PC-3 (cell line): ENCODE data around the gene BUB1. TPM values are rescaled to one million over a fixed set of nuclear protein-coding genes. Genes with fewer than 3 reads are reported as not detected.

Experiments
- ATAC-seq: fragments of 200-7000 bp; cut with Tn5 transposase; 2 replicates; pipeline ENCODE4 v1.9.1; 2020; ENCODE audit warnings: mild to moderate bottlenecking, moderate library complexity
- BruUV-seq: library from RNA; stranded (reverse); fragments of 400-500 nt; replicated peaks from 2 replicates; lab custom pipeline; 2021; lab: Mats Ljungman, UMichigan
- CTCF ChIA-PET: fragments of 300-600 bp; sonication (Branson Sonifier 250); formaldehyde crosslinking; loops from one replicate; lab custom pipeline; 2022; ENCODE audit warnings: antibody characterized with exemption; lab: Charles Lee
- POLR2A ChIA-PET: fragments of 300-600 bp; sonication (Branson Sonifier 250); formaldehyde crosslinking; loops from one replicate; lab custom pipeline; 2022; ENCODE audit warnings: antibody characterized with exemption; ENCODE audit not compliant: unreplicated experiment; lab: Charles Lee
- DNase-seq: peaks from one replicate; pipeline ENCODE4 v3.0.0-alpha.2; 2015
- H2AFZ ChIP-seq: fragments of 300-600 bp; sonication (generic); 2 replicates; pipeline ENCODE4 v1.6.0; 2016; ENCODE audit warnings: antibody characterized with exemption, low read length
- H3F3A ChIP-seq: fragments of 300-600 bp; sonication (generic); one replicate; pipeline ENCODE4 v1.6.0; 2017; ENCODE audit warnings: antibody characterized with exemption, low read length, control low read depth, mild to moderate bottlenecking; ENCODE audit not compliant: unreplicated experiment
- H3K27ac ChIP-seq: fragments of 300-600 bp; sonication (generic); 2 replicates; pipeline ENCODE4 v1.5.1; 2016; ENCODE audit warnings: mild to moderate bottlenecking, low read length
- H3K27me3 ChIP-seq: fragments of 300-600 bp; sonication (generic); 2 replicates; pipeline ENCODE4 v1.6.1; 2016; ENCODE audit warnings: low read length, mixed read lengths
- H3K36me3 ChIP-seq: fragments of 300-600 bp; sonication (generic); 2 replicates; pipeline ENCODE4 v1.6.1; 2016; ENCODE audit warnings: low read depth, mixed run types, low read length, mixed read lengths
- H3K4me1 ChIP-seq: fragments of 300-600 bp; sonication (generic); 2 replicates; pipeline ENCODE4 v1.5.1; 2016; ENCODE audit warnings: low read length; ENCODE audit not compliant: insufficient read depth
- H3K4me2 ChIP-seq: fragments of 300-600 bp; sonication (generic); 2 replicates; pipeline ENCODE4 v1.6.0; 2016; ENCODE audit warnings: low read length
- H3K4me3 ChIP-seq: fragments of 300-600 bp; sonication (generic); 2 replicates; pipeline ENCODE4 v1.5.1; 2016; ENCODE audit warnings: mild to moderate bottlenecking, low read length, mixed read lengths
- H3K79me2 ChIP-seq: fragments of 300-600 bp; sonication (generic); 2 replicates; pipeline ENCODE4 v1.6.1; 2017; ENCODE audit warnings: low read length, mixed read lengths
- H3K9ac ChIP-seq: fragments of 300-600 bp; sonication (generic); 2 replicates; pipeline ENCODE4 v1.6.0; 2016; ENCODE audit warnings: mild to moderate bottlenecking, low read length
- H3K9me2 ChIP-seq: fragments of 300-600 bp; sonication (generic); replicated peaks from 2 replicates; pipeline ENCODE4 v1.6.1; 2016; ENCODE audit warnings: mixed run types, low read length, mixed read lengths
- H3K9me3 ChIP-seq: fragments of 300-600 bp; sonication (generic); 2 replicates; pipeline ENCODE4 v1.6.1; 2016; ENCODE audit warnings: low read length, mixed read lengths
- H4K20me1 ChIP-seq: fragments of 300-600 bp; sonication (generic); 2 replicates; pipeline ENCODE4 v1.6.1; 2016; ENCODE audit warnings: low read length, mixed read lengths
- CTCF ChIP-seq: fragments of 300-600 bp; sonication (generic); conservative IDR thresholded peaks from 2 replicates; pipeline ENCODE4 v1.5.1; 2017; ENCODE audit warnings: antibody characterized with exemption, low read depth, mild to moderate bottlenecking, low read length
- EZH2 ChIP-seq: fragments of 300-600 bp; sonication (generic); IDR thresholded peaks from one replicate; pipeline ENCODE4 v1.6.1; 2017; ENCODE audit warnings: antibody characterized with exemption, mild to moderate bottlenecking, low read length; ENCODE audit not compliant: unreplicated experiment
- EZH2phosphoT487 ChIP-seq: fragments of 300-600 bp; sonication (generic); IDR thresholded peaks from 2 replicates; pipeline ENCODE4 v1.6.1; 2018; ENCODE audit warnings: mild to moderate bottlenecking, antibody characterized with exemption, low read length, borderline replicate concordance
- intact Hi-C: fragments of 100-400 bp; cut with micrococcal nuclease; formaldehyde crosslinking; loops from 2 replicates; pipeline ENCODE4 v1.9.0; 2023
- total RNA-seq: library from RNA; depleted of rRNA; stranded (reverse); fragments of >200 nt; gene quantifications from 2 replicates; pipeline ENCODE4 v1.2.3, GENCODE V29; 2014

Gene BUB1
- total RNA-seq, 1 experiment from 2014 or later, result 89.8 TPM

- Histone ChIP-seq H3K9me3 (no peaks in the 10 kb centered on the region), H3K27ac (no peak overlapping the region), H4K20me1 (no peaks in the 10 kb centered on the region), H3F3A (peaks cover 3% of the 10 kb centered on the region), H3K4me1 (no peaks in the 10 kb centered on the region), H3K79me2 (peaks cover 25% of the 10 kb centered on the region; the same call in 1 of the 2 replicates), H2AFZ (no peak overlapping the region), H3K9me2 (no peaks in the 10 kb centered on the region), H3K4me2 (no peak overlapping the region), H3K36me3 (peaks cover 79% of the 10 kb centered on the region), H3K9ac (no peak overlapping the region), H3K4me3 (no peak overlapping the region), H3K27me3 (no peaks in the 10 kb centered on the region)
- POLR2A ChIA-PET, result no interaction called here
- ATAC-seq (no peak), DNase-seq (no peak)
- TF ChIP-seq EZH2 (no peak), CTCF (no peak), EZH2phosphoT487 (no peak)
- intact Hi-C loops, result no loop called here
- CTCF ChIA-PET, result no interaction called here
- no TSS peak for BruUV-seq
Observed at GRCh38 chr2:110669079-110669478, 8.8 kb downstream of the BUB1 start.

- H3K27ac ChIP-seq, result no peak overlapping the region
- peaks cover 71% of the 10 kb centered on the region for H3K36me3 ChIP-seq
- ChIA-PET CTCF (no interaction called here), POLR2A (no interaction called here)
- H3K9me3 ChIP-seq, result no peaks in the 10 kb centered on the region
- no peak overlapping the region for H2AFZ ChIP-seq
- no peaks in the 10 kb centered on the region for H4K20me1 ChIP-seq
- H3K4me3 ChIP-seq, result no peak overlapping the region
- H3F3A ChIP-seq, result no peaks in the 10 kb centered on the region
- DNase-seq (no peak), ATAC-seq (no peak)
- no peak overlapping the region for H3K4me2 ChIP-seq
- H3K79me2 ChIP-seq, result peaks cover 8% of the 10 kb centered on the region; the same call in 1 of the 2 replicates
- intact Hi-C loops, result no loop called here
- no peaks in the 10 kb centered on the region for H3K4me1 ChIP-seq
- H3K27me3 ChIP-seq, result no peaks in the 10 kb centered on the region
- H3K9me2 ChIP-seq, result no peaks in the 10 kb centered on the region
- TF ChIP-seq EZH2 (no peak), CTCF (no peak), EZH2phosphoT487 (no peak)
- no peak overlapping the region for H3K9ac ChIP-seq
- BruUV-seq, result no TSS peak
Observed at GRCh38 chr2:110667071-110667470, 10.8 kb downstream of the BUB1 start.

- Histone ChIP-seq H3K4me2 (no peak overlapping the region), H3K27me3 (no peaks in the 10 kb centered on the region), H3K27ac (no peak overlapping the region), H3K4me1 (no peaks in the 10 kb centered on the region), H3K4me3 (no peak overlapping the region), H3F3A (no peaks in the 10 kb centered on the region), H3K9me2 (no peaks in the 10 kb centered on the region), H3K36me3 (peaks cover 72% of the 10 kb centered on the region), H3K9ac (no peak overlapping the region), H4K20me1 (no peaks in the 10 kb centered on the region), H2AFZ (no peak overlapping the region), H3K79me2 (peaks cover 8% of the 10 kb centered on the region; the same call in 1 of the 2 replicates), H3K9me3 (no peaks in the 10 kb centered on the region)
- ATAC-seq (no peak), DNase-seq (no peak)
- BruUV-seq, result no TSS peak
- ChIA-PET POLR2A (no interaction called here), CTCF (interaction anchor here (0.6 kb wide), 1 partner anchor 64 kb away, joined by 8 read pairs; no protein-coding TSS in a partner anchor)
- intact Hi-C loops, result no loop called here
- no peak for TF ChIP-seq EZH2phosphoT487
- TF ChIP-seq CTCF, result no peak
- TF ChIP-seq EZH2, result no peak
Observed at GRCh38 chr2:110664135-110664534, 13.7 kb downstream of the BUB1 start.
